PC-9 (cell line): ENCODE results near the gene NDUFS8. TPM values are rescaled to one million over a fixed set of nuclear protein-coding genes. Genes with fewer than 3 reads are reported as not detected.
A peak's percentile ranks its signal among the peaks of the same experiment; 100 is the strongest.

ENCODE experiments used
- BruUV-seq: library from RNA; stranded (reverse); fragments of 400-500 nt; replicated peaks from 2 replicates; lab custom pipeline; 2021; lab: Mats Ljungman, UMichigan
- CTCF ChIA-PET: fragments of 300-600 bp; sonication (Branson Sonifier 250); formaldehyde crosslinking; loops from one replicate; lab custom pipeline; 2022; ENCODE audit warnings: antibody characterized with exemption; lab: Charles Lee
- POLR2A ChIA-PET: fragments of 300-600 bp; sonication (Branson Sonifier 250); formaldehyde crosslinking; loops from one replicate; lab custom pipeline; 2022; ENCODE audit warnings: antibody characterized with exemption; ENCODE audit not compliant: unreplicated experiment; lab: Charles Lee
- DNase-seq, 2 experiments: peaks; one replicate each; pipeline versions ENCODE4 v3.0.0 to v3.0.0-alpha.2; 2015 to 2022; ENCODE audit warnings: mixed read lengths in 1 of 2
- H2AFZ ChIP-seq: fragments of 200-600 bp; sonication (generic); 2 replicates; pipeline ENCODE4 v1.8.1; 2017; ENCODE audit warnings: antibody characterized with exemption
- H3F3A ChIP-seq: fragments of 200-600 bp; sonication (generic); 2 replicates; pipeline ENCODE4 v1.8.1; 2017; ENCODE audit warnings: antibody characterized with exemption, mild to moderate bottlenecking, low read depth; ENCODE audit not compliant: insufficient read depth
- H3K27ac ChIP-seq: fragments of 200-600 bp; sonication (generic); 2 replicates; pipeline ENCODE4 v1.6.1; 2016; ENCODE audit warnings: mixed run types
- H3K27me3 ChIP-seq: fragments of 200-600 bp; sonication (generic); 2 replicates; pipeline ENCODE4 v1.6.1; 2016; ENCODE audit warnings: low read depth, mixed run types; ENCODE audit not compliant: insufficient read depth
- H3K36me3 ChIP-seq: fragments of 200-600 bp; sonication (generic); 2 replicates; pipeline ENCODE4 v1.6.1; 2016; ENCODE audit warnings: low read depth, mixed run types
- H3K4me1 ChIP-seq: fragments of 200-600 bp; sonication (generic); replicated peaks from 2 replicates; pipeline ENCODE4 v1.6.1; 2016; ENCODE audit warnings: mixed run types; ENCODE audit not compliant: insufficient read depth
- H3K4me2 ChIP-seq: fragments of 200-600 bp; sonication (generic); 2 replicates; pipeline ENCODE4 v1.6.1; 2017; ENCODE audit warnings: mixed run types
- H3K4me3 ChIP-seq: fragments of 200-600 bp; sonication (generic); 2 replicates; pipeline ENCODE4 v1.6.1; 2016; ENCODE audit warnings: mixed run types
- H3K79me2 ChIP-seq: fragments of 200-600 bp; sonication (generic); 2 replicates; pipeline ENCODE4 v1.6.1; 2017; ENCODE audit warnings: low read depth, mixed run types
- H3K9me2 ChIP-seq: fragments of 200-600 bp; sonication (generic); 2 replicates; pipeline ENCODE4 v1.8.1; 2017; ENCODE audit warnings: mild to moderate bottlenecking; ENCODE audit not compliant: insufficient read depth
- H3K9me3 ChIP-seq: fragments of 200-600 bp; sonication (generic); 2 replicates; pipeline ENCODE4 v1.8.1; 2016; ENCODE audit warnings: low read depth; ENCODE audit not compliant: insufficient read depth
- H4K20me1 ChIP-seq: fragments of 200-600 bp; sonication (generic); 2 replicates; pipeline ENCODE4 v1.8.1; 2017; ENCODE audit not compliant: insufficient read depth
- CTCF ChIP-seq: fragments of 200-600 bp; sonication (generic); conservative IDR thresholded peaks from 2 replicates; pipeline ENCODE4 v1.6.1; 2017; ENCODE audit warnings: mixed run types, antibody characterized with exemption, mild to moderate bottlenecking, moderate library complexity
- EZH2 ChIP-seq: fragments of 200-600 bp; sonication (generic); IDR thresholded peaks from 2 replicates; pipeline ENCODE4 v1.8.0; 2017; ENCODE audit warnings: antibody characterized with exemption, low read depth
- intact Hi-C: fragments of 100-400 bp; cut with micrococcal nuclease; formaldehyde crosslinking; loops from one replicate; pipeline ENCODE4 v1.10.0; 2022; ENCODE audit not compliant: unreplicated experiment
- total RNA-seq: library from RNA; stranded (reverse); gene quantifications from 2 replicates; pipeline ENCODE4 v1.2.3, GENCODE V29; 2021

NDUFS8 gene
- total RNA-seq, 1 experiment from 2014 or later, result 275 TPM

GRCh38 chr11:68032003-68032402, 1.5 kb downstream of the NDUFS8 start:
- intact Hi-C loops, result no loop called here
- no peak overlapping the region for H3K27ac ChIP-seq
- BruUV-seq, result no TSS peak
- peak overlapping the region; percentile 83 for H3K4me2 ChIP-seq
- H3K4me3 ChIP-seq, result peak overlapping the region; percentile 91; the same call in 1 of the 2 replicates
- no peak for DNase-seq
- no peaks in the 10 kb centered on the region for H4K20me1 ChIP-seq
- ChIA-PET POLR2A (no interaction called here), CTCF (no interaction called here)
- peaks cover 50% of the 10 kb centered on the region for H3F3A ChIP-seq
- H3K9me2 ChIP-seq, result no peaks in the 10 kb centered on the region
- no peaks in the 10 kb centered on the region for H3K27me3 ChIP-seq
- H3K36me3 ChIP-seq, result peaks cover 7% of the 10 kb centered on the region; the same call in 1 of the 2 replicates
- H3K79me2 ChIP-seq, result peaks cover 47% of the 10 kb centered on the region
- no peaks in the 10 kb centered on the region for H3K9me3 ChIP-seq
- TF ChIP-seq CTCF (no peak), EZH2 (no peak)
- H3K4me1 ChIP-seq, result peaks cover 36% of the 10 kb centered on the region
- H2AFZ ChIP-seq, result no peak overlapping the region

- no peak overlapping the region for H3K4me2 ChIP-seq
- H3K79me2 ChIP-seq, result peaks cover 39% of the 10 kb centered on the region
- TF ChIP-seq EZH2 (no peak), CTCF (no peak)
- no peak overlapping the region for H2AFZ ChIP-seq
- CTCF ChIA-PET, result no interaction called here
- no peak for DNase-seq
- BruUV-seq, result no TSS peak
- H3K9me2 ChIP-seq, result no peaks in the 10 kb centered on the region
- H3K4me3 ChIP-seq, result no peak overlapping the region
- H4K20me1 ChIP-seq, result no peaks in the 10 kb centered on the region
- peaks cover 61% of the 10 kb centered on the region for H3F3A ChIP-seq
- POLR2A ChIA-PET, result no interaction called here
- H3K9me3 ChIP-seq, result no peaks in the 10 kb centered on the region
- H3K4me1 ChIP-seq, result peaks cover 30% of the 10 kb centered on the region
- intact Hi-C loops, result no loop called here
- H3K27me3 ChIP-seq, result no peaks in the 10 kb centered on the region
- H3K27ac ChIP-seq, result no peak overlapping the region
- peaks cover 7% of the 10 kb centered on the region; the same call in 1 of the 2 replicates for H3K36me3 ChIP-seq
Measured at GRCh38 chr11:68032997-68033707, 2.7 kb downstream of the NDUFS8 start.

- POLR2A ChIA-PET, result no interaction called here
Measured at GRCh38 chr11:68033708-68034045, 3.2 kb downstream of the NDUFS8 start.

More at GRCh38 chr11:68033708-68034045, 3.2 kb downstream of the NDUFS8 start:
- CTCF ChIA-PET, result no interaction called here
- no peak overlapping the region for H2AFZ ChIP-seq
- BruUV-seq, result no TSS peak
- H3K79me2 ChIP-seq, result peaks cover 37% of the 10 kb centered on the region
- TF ChIP-seq EZH2 (no peak), CTCF (no peak)
- no peaks in the 10 kb centered on the region for H3K9me3 ChIP-seq
- H3K27me3 ChIP-seq, result no peaks in the 10 kb centered on the region
- intact Hi-C loops, result no loop called here
- H3K4me1 ChIP-seq, result peaks cover 30% of the 10 kb centered on the region
- no peak overlapping the region for H3K4me3 ChIP-seq
- no peaks in the 10 kb centered on the region for H4K20me1 ChIP-seq
- peaks cover 7% of the 10 kb centered on the region; the same call in 1 of the 2 replicates for H3K36me3 ChIP-seq
- no peak overlapping the region for H3K27ac ChIP-seq
- no peak for DNase-seq
- H3F3A ChIP-seq, result peaks cover 59% of the 10 kb centered on the region
- no peak overlapping the region for H3K4me2 ChIP-seq
- no peaks in the 10 kb centered on the region for H3K9me2 ChIP-seq
